Liver (tissue), 3 donors: ENCODE results near the gene IREB2.

Experiments used
- CTCF ChIP-seq: fragments of 150-350 bp; IDR thresholded peaks from 2 replicates; pipeline ENCODE4 v1.5.1; 2017; ENCODE audit warnings: improper control_type of control experiment, low read depth, low read length; ENCODE audit not compliant: missing input control
- HNF4A ChIP-seq, 2 donors: conservative IDR thresholded peaks; 2 replicates each; pipeline ENCODE4 v1.6.1; 2016; ENCODE audit warnings: antibody characterized with exemption in 2 of 2, mild to moderate bottlenecking in 2 of 2
- RXRA ChIP-seq, 2 donors: IDR thresholded peaks; 2 replicates each; pipeline ENCODE4 v1.6.1; 2017 to 2018; ENCODE audit warnings: antibody characterized with exemption in 2 of 2, mild to moderate bottlenecking in 1 of 2
- TAF1 ChIP-seq: conservative IDR thresholded peaks from 2 replicates; pipeline ENCODE4 v1.6.1; 2016; ENCODE audit warnings: antibody characterized with exemption, mild to moderate bottlenecking
- TF ChIP-seq, protein P1 (sequence below): IDR thresholded peaks from 2 replicates; pipeline ENCODE4 v1.6.1; 2016; ENCODE audit warnings: antibody characterized with exemption
- TF ChIP-seq, protein P2 (sequence below): IDR thresholded peaks from 2 replicates; pipeline ENCODE4 v1.6.1; 2016; ENCODE audit warnings: antibody characterized with exemption, mild to moderate bottlenecking
- donor health status: healthy.
- donor health status: healthy.

DNA sequence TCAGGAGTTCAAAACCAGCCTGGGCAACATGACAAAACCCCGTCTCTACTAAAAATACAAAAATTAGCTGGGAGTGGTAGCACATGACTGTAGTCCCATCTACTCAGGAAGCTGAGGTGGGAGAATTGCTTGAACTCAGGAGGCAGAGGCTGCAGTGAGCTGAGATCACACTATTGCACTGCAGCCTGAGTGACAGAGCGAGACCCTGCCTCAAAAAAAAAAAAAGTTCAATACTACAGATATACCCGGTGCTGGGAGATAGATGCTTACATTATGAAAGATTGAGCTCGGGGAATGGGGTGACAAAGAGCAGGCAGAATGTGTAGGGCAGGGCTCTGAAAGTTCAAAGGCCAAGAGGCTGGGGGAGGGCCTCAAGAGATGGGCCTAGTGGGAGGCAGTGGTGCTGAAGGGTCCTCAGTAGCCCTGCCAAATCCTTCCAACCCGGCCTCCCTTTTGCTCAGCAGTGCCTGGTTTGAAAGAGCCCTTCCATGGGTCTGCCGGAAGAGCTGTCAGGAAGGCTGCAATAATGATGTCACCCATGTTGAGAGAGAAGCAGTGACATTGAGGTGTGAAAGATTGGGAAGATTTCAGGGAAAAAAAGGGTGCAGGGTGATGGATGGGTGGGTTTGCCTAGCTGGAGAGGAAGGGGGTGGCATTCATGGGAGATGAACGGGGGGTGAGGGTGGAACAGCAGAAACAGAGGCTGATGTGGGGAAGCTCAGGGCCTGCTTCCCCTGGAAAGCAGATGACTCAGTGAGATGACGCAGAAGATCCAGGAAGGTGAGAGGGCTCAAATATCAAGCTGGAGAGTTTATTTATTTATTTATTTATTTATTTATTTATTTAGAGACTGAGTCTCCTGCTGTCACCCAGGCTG lies 20.0 kb upstream of the IREB2 start:
- no peak for TF ChIP-seq CTCF
- TF ChIP-seq RXRA (IDR thresholded peaks at IDR 0.05): no peak
- TF ChIP-seq, protein P1, sequence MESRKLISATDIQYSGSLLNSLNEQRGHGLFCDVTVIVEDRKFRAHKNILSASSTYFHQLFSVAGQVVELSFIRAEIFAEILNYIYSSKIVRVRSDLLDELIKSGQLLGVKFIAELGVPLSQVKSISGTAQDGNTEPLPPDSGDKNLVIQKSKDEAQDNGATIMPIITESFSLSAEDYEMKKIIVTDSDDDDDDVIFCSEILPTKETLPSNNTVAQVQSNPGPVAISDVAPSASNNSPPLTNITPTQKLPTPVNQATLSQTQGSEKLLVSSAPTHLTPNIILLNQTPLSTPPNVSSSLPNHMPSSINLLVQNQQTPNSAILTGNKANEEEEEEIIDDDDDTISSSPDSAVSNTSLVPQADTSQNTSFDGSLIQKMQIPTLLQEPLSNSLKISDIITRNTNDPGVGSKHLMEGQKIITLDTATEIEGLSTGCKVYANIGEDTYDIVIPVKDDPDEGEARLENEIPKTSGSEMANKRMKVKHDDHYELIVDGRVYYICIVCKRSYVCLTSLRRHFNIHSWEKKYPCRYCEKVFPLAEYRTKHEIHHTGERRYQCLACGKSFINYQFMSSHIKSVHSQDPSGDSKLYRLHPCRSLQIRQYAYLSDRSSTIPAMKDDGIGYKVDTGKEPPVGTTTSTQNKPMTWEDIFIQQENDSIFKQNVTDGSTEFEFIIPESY: no peak
- no peak for TF ChIP-seq HNF4A (conservative IDR thresholded peaks at IDR 0.05)
- TF ChIP-seq, protein P2, sequence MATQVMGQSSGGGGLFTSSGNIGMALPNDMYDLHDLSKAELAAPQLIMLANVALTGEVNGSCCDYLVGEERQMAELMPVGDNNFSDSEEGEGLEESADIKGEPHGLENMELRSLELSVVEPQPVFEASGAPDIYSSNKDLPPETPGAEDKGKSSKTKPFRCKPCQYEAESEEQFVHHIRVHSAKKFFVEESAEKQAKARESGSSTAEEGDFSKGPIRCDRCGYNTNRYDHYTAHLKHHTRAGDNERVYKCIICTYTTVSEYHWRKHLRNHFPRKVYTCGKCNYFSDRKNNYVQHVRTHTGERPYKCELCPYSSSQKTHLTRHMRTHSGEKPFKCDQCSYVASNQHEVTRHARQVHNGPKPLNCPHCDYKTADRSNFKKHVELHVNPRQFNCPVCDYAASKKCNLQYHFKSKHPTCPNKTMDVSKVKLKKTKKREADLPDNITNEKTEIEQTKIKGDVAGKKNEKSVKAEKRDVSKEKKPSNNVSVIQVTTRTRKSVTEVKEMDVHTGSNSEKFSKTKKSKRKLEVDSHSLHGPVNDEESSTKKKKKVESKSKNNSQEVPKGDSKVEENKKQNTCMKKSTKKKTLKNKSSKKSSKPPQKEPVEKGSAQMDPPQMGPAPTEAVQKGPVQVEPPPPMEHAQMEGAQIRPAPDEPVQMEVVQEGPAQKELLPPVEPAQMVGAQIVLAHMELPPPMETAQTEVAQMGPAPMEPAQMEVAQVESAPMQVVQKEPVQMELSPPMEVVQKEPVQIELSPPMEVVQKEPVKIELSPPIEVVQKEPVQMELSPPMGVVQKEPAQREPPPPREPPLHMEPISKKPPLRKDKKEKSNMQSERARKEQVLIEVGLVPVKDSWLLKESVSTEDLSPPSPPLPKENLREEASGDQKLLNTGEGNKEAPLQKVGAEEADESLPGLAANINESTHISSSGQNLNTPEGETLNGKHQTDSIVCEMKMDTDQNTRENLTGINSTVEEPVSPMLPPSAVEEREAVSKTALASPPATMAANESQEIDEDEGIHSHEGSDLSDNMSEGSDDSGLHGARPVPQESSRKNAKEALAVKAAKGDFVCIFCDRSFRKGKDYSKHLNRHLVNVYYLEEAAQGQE: no peak
- no peak for TF ChIP-seq TAF1
